ENCODE data around the gene CDHR1.

Gene CDHR1

DNA sequence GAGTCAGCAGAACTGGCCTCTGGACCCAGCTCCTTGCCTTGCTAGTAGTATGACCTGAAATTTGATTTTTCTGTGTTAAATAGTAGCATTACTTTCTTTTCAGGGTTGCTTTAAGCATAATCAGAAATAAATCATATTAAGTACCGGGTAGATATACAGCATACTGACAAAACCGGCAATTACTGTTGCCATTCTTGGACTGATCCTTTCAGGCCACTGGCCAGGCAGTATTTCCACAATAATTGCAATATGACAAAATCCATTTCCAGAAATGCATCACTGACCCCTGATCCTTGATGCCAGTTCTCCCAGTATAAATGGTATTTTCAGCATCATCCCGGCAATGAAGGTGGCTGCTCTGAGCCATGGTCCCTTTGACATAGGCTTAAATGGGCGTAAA lies 40.1 kb downstream of the CDHR1 start:
- no peak for DNase-seq

DNA sequence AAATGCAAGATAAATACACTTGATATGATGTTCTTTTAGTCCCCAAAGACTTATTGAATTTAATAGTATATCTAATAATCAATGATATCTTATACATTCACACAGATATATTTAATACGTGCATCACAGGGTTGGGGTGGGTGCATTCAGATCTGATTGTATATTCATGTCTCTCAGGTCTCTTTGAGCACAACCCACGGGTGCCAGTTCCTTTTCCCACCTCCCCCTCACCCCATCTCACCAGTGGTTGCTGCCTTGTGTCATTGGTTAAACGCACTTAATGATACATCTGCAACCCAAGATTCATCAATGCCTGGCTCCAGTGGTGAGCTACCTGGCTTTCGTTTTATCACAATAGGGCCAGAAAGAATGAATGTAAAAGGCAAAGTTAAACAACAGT lies 40.8 kb downstream of the CDHR1 start:
- DNase-seq: no peak

DNA sequence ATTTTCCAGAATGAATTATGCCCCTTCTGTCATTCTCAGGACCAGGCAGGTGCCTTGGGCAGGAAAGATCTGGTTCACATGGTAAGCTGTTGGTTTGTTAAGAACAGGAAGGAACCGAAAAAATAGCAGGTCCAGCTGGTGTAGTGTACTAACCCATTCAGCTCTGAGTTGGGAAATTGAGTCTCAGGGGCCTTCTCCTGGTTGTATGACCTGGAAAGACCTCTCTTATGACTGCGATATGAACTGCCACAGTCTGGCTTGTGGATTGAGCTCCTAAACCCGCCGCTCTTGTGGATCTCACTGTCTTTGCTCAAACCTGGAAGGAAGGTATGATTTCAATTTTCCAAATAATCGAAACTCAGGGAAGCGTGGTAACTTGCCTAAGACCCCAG lies 42.5 kb downstream of the CDHR1 start:
- DNase-seq: no peak

DNA sequence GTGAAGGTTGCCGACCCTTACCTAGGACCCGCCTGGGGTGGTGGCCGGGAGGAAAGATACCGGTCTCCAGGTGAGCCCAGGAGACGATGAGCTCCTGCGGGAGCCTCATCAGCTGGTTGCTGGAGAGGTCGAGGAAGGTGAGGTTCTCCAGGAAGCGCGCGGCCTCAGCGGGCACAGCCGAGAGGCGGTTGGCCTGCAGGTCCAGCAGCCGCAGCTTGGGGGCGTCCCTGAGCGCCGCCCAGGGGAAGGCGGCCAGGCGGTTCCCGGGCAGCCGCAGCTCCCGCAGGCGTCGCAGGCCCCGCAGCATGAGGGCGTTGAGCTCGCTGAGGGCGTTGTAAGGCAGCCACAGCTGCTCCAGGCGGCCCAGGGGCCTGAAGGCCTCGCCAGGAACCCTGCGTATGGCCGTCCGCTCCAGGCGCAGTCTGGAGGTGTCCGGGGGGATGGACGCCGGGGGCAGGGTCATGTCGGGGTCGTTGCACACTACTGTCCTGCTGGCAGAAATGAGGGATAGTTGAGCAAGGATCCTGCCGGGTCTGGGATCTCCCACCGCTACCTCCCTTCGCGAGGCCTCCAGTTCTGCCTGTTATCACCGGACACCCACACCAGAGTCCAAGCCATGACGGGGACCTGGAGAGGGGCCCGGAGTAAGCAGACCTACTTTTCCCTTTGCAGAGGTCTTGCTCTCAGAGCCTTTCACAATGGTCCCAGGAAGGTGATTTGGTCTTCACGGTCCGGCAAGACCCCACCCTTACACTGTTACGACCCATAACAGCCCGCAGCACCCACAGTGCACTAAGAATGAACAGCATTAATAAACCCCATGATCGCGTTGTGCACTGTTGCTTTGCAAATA lies 43.1 kb downstream of the CDHR1 start:
- DNase-seq: no peak

DNA sequence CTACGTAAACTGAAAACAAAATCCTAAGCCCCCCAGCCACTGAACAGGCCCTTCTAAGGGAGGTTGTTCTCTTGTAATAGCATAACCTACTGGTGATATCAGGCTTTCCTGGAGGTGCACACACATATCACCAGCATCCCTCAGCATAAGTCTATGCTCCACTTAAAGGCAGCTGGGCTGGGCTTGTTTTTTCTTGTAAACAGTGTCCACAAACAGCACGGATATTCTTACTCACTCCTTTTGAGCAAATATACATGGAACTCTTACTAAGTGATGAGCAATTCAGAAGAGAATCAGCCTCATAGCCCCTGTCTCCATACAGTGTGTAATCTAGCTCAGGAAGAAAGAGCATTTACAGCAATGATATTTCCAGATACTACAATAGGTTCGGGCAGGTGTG lies 44.6 kb downstream of the CDHR1 start:
- no peak for DNase-seq

DNA sequence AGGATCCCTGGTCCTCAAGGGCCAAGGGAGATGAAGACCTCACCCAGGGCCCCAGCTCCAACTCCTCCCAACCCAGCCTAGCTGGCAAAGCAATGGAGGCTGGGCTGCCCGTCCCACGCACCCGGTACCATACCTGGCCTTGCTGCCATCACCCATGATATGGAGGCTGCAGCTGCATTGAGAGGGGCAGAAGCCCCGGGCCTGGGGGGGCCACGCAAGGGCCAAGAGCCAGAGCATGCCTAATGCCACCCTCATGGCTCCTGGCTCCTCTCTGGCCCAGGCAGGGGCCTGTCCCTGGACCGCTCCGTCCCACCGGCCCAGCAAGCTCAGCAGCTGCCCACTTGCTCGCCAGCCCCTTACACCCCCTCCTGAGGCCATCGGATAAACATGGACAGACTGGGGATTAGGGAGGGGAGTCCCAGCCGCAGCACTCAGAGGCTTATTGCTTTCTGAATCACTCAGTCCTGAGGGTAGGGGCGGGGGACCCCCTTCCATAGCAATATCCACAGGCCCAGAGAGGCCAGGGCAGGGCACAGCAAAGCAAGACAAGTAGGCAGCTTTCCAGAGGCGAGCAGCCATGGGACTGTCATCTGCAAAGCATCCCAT lies 47.0 kb downstream of the CDHR1 start, which contains the start of gene LRIT1:
Gene LRIT1, minus strand, starts transcription at position 362 of the 606 bp plus-strand sequence. Its CDS starts 107 bp downstream, at position 255.
- no peak for DNase-seq

DNA sequence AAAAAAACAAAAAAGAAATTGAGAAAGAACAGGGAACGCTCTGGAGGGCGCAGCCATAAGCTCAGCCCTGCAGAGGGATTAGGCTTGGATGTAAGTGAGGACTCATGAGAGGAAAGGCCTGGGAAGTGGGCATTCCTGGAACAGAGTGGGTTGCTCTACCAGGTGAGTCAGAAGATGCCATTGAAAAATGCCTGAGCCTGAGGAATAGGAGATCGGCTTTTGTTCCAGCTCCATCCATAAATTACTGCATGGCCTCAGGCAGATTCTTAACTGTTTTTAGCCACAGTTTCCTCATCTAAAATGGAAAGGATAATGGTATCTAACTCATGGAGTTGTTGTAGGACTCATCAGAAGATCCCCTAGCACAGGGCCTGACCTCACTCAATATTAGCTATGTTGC lies 49.4 kb downstream of the CDHR1 start:
- no peak for DNase-seq

DNA sequence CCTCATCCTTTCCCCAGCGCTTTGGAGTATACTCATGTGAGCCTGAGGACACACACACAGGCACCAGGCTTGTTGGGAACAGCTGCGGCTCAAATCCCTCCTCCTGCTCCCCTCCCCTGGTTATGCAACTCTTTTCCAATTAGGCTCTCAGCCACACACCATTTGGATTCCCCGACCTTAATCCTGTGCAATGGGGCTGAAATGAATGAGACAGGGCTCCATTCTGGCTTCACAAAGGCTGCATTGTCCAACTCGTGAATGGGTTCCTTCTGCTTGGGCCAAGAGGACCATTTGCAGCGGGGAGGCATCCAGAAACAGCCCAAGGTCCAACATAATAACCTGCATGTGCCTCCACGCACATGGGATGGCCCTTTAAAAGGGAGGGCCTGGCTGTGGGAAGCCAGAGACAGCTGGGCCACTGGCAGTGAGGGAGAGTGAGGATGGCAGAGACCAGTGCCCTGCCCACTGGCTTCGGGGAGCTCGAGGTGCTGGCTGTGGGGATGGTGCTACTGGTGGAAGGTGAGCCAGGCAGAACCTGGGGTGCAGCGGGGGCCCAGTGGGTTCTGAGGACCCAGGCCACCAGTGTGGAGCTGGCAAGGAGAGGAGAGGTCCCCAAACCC lies 50.4 kb downstream of the CDHR1 start, which contains the start of gene RGR:
Gene RGR, plus strand, starts transcription at position 403 of the 620 bp plus-strand sequence. Its CDS starts 38 bp downstream, at position 441.
- DNase-seq: no peak

DNA sequence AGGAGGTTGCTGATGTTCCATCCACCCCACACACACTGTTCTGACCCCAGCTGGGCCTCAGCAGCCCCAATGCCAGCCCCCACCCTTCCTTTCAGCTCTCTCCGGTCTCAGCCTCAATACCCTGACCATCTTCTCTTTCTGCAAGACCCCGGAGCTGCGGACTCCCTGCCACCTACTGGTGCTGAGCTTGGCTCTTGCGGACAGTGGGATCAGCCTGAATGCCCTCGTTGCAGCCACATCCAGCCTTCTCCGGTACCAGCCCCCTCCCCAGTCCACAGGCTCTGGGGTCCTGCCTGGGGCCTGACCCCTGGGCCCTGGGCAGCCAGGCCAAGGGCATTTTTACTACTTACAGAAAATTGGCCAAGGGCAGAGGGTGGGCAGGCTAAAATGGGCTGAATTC lies 53.2 kb downstream of the CDHR1 start:
- no peak for DNase-seq

DNA sequence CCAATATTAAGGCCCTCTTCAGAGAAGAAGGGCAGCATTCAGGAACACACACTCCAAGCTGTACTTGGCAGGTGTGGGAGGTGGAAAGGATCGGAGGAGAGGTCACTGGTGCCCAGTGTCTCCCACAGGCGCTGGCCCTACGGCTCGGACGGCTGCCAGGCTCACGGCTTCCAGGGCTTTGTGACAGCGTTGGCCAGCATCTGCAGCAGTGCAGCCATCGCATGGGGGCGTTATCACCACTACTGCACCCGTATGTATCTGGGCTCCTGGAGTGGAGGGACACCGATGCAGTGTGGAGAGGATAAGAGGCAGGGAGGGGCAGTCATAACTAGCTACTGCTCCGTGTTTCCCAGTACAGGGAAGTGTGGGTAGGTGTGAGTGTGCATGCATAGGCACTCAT lies 54.5 kb downstream of the CDHR1 start:
- DNase-seq: no peak

DNA sequence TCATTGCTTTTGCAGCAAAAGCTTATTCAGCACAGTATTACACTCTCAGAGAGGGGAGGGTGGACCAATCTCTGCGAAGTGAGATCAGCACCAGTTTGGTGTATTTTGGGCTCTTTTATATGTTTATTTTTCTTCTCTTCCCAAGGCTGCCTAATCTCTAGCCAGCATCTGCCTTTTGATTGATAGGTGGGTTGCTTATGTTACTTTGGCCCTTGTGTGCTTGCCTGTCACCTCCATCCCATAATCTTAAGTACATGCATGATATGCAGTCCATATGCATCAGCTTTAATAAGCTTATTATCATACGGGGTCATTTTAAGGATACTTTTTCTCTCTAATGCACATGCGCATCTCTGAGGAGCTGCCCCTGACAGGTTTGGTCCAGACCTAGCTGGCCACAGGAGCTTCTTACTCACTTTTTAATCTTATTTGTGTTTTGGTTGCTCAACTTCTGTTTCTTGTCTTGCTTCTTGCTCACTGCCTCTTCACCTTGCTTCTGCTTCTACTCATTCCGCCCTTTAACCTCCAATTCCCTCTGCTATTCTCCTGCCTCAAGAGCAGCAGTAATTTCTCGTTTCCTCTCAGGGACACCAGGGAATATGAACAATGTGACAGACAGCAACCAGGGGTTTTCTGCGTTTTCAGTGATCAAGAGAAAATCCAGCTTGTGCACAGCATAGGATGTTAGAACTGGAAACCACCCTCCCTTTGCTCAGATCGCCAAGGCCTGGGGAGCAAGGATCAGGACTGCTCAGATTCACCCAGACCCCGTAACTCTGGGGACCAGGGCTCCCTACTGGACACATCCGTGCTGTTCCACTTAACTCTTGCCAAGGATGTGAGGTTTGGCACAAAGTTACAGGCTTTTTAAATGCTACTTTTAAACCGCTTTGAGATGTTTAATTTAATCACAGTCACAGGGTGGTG lies 60.5 kb downstream of the CDHR1 start:
- DNase-seq: no peak

DNA sequence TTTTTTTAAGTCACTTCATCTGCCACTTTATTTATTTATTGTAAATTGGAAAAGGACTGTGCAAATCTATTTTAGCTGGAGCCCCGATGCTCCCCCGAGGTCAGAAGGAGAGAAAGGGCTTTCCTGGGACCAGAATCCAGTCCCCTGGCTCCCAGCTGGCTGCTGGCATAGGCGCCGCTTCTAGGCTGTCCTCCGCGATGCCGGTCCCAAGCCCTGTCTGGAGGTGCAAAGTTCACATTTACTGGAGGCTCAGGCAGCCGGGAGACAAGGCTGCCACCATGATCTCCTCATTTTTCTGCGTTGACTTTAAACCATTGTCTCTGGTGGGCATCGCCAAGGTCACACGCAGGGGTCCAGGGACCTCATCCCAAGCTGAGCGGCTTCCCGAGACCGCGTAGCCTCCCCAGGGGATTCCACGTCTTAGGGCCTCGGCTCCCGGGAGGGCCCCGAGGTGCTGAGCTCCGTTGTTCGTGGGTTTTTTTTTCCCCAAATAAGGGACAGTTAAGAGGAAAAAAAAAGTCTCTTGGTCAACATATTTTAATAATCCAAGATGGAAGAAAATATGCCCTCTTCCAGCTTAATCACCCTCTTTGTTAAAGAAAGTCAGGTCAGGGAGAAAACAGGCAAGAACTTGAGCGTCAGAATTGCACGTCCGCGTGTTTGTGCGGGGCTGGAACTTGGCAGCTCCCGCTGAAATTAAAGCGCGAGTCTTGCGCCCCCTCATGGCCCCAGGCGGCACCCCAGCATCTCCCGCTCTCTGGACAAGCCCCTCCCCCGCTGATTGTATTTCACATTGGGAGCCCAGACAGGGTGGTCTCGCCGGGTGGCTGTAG lies 62.4 kb downstream of the CDHR1 start:
- DNase-seq: no peak

DNA sequence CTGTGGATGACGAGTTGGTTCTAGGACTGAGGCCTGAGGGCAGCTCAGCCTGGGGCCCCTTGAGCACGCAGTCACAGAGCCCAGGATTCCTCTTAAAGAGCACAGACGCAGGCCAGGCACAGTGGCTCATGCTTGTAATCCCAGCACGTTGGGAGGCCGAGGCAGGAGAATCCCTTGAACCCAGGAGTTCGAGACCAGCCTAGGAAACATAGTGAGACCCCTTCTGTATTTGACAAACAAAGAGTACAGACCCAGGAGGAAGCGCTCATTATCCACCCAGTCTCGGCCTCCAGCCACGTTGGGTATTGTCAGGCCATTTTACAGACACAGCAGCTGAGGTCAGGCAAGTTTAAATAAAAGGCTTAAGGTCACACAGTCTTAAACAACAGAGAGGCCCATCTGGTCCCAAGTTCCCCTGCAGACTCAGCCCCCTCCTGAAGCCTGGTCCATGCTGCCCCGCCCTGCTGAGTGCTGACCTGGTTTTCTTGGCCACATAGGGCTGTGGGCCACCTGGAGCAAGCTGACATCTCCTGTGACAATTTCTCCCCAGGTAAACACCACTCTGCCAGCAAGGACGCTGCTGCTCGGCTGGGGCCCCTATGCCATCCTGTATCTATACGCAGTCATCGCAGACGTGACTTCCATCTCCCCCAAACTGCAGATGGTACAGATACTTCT lies 63.1 kb downstream of the CDHR1 start:
- DNase-seq: no peak

DNA sequence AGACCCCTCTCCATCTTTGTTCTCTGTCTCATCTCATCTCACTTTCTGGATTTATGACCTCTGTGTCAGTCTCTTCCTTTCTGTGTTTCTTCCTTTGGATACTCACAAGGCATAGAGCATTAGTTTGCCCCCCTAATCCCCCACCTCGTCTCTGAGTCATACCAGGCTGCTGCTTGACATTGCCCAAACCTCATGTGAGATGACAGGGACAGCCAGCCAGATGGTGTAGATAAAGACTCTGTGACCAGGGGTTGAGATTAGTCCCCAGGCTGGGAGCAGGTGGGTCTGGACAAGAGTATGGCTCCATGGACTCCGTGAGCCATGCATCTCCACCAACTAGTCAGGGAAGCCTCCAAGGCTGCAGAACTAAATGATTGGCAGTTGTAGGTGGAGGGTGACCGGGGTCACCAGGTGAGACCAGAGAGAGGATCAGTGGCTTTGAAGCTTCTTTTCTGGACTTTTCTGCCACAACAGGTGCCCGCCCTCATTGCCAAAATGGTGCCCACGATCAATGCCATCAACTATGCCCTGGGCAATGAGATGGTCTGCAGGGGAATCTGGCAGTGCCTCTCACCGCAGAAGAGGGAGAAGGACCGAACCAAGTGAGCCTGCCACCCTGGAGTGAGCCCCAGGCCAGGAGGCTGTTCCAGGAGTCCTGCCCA lies 63.8 kb downstream of the CDHR1 start:
- no peak for DNase-seq

DNA sequence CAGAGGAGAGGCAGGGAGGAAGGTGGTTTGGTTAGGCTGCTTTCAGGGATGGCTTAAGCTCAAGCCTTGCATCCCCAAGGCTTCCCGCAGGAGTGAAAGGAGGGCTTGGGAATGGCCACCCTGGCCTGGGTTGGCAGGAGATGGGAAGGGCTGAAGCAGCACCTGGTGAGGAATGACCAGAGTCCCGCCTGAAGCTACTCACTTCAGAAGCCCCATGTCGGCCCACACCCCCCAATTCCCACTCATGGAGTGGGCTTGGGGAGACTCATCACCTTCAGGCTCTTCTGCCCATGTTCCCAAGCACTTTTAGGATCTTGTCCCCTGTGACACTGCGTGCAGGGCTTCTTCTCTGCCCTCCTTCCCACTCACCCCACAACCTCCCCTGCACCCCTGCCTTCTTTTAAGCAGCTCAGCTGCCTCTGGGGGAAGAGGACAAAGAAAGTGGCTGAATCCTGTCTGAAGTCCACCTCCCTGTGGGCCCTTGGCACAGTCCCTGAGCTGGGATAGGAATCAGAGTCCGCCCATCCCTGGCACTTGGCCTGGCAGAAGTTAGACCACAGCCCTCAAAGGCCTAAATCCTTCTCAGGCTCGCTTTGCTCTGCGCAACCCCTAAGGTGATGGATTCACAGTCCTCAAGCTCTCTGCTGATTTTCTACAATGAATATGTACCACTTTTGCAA lies 67.0 kb downstream of the CDHR1 start:
- no peak for DNase-seq

DNA sequence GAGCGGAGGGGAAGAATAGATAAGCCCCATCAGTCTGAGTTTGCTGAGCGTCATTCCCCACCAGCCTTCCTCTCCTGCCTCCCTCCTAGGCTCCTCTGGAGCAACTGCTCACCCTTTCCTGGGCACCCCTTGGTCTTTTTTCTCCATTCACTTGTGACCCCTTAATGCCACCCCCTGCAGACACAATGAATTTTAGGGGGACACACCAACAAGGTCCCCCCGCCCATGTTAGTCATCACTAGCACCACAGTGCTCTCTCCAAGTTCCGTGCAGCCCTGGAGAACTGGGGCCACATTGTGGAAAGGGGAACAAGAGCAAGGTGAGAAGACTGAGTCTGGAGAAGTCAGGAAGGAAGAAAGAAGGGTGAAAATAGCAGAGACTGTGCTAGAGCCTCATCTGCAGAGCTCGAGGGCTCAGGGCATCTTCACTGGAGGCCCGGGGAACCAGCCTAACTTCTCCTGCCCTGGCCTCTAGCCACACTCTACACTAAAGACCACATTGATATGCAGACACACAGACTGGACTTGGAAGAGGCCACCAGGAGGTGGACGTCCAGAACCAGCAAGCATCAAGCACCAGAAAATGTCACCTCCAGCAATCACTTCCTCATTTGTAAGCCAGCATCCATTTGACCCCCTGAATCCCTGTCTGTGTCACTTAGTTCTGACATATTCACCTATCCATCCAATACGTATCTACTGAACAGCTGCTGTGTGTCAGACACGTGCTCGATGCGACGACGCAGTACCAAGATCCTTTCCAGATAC lies 68.0 kb downstream of the CDHR1 start:
- DNase-seq: no peak

DNA sequence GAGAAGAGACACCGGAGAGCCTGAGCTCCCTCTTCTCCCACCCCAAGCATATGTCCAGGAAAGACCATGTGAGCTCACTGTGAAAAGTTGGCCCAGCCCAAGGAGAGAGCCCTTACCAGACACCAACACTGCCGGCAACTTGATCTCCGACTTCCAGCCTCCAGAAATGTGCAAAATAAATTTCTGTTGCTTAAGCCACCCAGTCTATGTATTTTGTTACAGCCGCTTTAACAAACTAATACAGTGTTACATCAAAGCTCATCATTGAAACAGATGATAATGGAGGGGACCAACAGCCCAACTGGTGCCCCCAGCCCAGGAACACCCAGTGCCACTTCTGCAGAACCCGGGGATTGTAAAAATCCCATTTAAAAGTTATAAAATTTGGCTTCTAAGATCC lies 69.4 kb downstream of the CDHR1 start:
- DNase-seq: no peak

DNA sequence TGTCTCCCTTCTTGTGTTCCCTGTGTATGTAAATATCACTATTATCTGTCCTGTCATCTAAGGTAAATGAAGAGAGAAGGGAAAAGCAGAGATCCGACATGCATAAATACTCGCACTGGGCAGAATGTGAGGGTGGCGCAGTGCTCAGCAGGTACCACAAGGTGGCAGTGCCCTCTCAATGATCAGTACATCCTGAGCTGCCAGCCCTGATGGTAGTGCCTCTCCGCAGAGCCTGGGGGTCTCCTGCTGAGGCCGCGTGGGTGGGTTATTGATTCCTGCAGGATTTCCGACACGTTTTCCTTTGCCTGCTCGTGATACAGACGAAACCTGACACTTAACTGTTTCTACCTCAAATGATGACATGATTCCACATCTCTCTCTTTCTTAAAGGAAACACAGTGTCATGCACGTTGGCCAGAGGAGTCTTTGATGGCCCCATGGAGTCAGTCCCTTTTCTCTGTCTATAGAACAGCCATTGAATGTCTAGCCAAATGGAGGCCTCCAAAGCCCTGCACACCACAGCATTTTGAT lies 70.3 kb downstream of the CDHR1 start:
- DNase-seq: peak; percentile 17

DNA sequence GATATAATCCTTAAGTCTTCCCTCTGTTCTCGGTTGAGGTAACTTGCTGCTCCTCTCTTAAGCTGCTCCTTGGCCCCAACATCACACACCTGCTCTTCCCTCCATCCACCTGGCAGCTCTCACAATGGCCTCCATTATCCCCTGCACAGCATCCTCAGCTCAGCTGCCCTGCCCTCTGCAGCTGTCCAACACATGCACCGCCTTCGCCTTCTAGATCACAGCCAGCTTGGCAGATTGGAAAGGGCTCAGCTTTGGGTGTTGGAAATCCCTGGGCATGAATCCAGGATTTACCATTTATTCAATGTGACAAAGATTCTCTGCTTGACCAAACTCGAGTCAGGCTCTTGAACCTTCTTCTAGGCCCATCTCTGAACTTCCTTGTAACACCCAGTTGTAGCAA lies 71.1 kb downstream of the CDHR1 start:
- no peak for DNase-seq
